T-helper 22 cell (primary cell): ENCODE results near the gene TIFAB.

Source experiments
- DNase-seq: peaks from one replicate; pipeline ENCODE4 v3.0.0-alpha.2; 2020; ENCODE audit warnings: low read depth

Gene TIFAB

DNA sequence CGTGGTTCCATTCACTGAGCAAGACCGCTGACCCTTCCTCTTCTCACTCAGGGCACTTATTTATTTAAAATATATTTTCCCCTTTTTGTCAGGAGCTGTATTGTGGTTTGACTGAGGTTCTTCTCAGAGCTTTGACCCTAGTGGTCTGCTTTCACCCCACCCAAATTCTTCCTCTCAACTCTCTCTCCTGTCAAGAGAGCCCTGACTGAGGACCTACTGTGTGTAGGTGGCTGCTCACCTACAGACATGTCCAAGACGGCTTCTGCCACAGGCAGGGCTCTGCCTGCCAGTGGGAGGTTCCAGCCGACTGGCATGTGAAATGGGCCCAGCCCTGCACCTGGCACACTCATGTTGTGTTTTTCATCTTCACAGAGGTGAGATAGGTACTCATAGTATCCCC is 10.2 kb downstream of the TIFAB start:
- DNase-seq = no peak

DNA sequence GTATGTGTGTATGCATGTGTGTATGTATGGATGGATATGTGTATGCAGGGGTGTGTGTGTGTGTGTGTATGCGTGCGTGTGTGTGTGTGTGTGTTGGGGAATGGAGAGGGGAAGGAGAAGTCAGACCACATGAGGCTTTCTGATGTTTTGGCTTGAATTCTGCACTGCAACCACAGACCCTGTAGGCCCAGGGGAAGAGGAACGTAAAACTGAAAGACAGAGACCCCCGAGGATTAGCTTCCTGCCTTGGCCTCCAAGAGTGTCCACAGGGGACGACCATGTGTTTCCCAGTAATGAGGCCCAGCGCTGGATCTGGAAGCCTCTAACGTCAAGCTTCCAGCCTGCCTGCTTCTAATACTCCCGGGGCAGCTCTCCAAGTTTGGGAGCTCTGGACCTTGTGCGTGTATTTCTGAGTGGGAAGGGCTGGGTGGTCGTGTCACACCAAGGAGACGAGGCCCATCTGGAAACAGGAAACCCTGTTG is 10.8 kb downstream of the TIFAB start:
- DNase-seq = no peak

DNA sequence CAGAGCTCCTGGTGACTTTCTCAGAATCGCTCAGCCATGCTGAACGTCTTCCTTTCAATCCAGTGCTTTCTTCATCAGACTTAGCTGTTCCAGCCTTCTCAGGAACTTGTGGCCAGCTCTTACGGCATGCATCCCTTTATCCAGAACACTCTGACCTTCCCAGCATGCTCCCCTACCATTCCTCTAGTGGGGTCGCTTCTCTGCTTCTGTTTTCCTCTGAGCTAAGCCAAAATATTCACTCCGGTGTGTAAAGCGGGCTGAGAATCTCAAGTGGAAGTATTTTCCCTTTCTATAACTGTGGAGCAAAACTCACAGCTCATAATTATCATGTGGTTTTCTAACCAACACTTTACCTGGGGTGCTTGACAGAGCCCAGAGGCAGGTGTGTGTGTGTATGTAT is 11.2 kb downstream of the TIFAB start:
- no peak for DNase-seq

DNA sequence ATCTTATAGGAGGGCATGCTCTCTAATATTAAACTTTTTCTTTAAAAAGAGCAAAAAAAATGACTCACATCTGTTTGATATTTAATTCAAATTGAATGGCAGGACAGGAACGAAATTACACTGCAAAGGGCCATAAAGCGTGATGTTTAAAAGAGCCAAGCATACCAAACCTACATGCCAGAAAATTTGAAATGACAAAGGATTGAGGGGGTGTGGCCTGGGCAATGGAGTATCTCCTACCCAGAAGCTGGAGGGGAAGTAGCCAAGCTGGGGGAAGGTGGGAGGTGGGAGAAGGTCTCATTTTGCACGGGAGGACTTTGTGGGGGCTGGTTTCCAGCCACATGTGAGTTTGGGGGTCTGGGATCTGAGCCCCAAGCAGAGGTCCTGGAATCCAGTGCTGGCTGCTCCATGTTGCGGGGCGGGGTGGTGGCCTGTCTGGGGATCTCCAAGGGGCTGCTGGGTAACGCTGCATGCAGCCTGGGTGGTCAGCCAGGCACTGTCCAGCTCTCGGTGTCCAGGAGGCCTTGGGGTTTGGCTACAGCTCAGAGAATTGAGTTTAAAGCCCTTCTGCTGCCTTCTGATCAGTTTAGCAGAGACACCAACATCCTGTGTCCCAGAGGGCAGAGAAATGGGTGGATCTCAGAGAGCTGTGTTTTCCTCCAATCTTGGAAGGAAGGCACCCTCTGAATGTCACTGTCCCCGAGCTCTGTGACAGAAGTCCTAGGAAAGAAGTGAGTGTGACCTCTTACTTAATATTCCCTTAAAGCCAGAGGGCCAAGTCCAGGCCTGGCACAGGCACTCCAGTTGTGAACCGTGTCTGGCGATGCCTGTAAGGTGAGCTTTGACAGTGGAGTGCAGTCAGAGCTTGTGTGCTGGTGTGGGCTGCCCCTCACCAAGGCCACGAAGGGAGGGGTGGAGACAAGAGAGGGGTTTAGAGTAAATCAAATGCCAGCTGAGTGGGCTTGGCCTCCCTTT is 12.6 kb downstream of the TIFAB start:
- DNase-seq = no peak

DNA sequence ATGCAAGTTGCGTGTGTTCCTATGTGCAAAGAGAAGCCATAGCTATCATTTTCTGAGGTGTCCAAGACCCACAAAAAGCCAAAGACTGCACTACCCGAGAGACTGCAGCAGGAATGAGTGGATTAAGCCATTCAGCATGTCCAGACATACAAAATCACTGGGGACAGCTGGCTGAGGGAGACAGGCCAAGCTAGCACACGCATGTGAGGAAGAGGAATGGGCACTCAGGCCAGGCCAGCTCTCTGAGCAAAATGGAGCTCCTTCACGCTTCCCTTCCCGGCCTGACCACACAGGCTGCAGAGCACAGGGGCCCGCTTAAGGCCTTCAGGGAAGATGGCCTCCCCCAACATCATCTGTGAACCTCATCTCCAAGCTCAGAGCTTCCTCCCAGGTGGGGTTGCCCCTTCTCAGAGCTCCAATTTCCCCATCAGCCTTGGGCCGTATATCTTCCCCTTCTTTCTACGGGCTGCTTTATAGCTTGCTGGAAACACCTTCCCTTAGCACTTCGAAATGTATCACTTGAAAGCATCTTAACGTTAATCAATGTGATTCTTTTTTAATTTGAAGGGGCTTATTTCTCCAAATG is 13.4 kb downstream of the TIFAB start:
- no peak for DNase-seq

DNA sequence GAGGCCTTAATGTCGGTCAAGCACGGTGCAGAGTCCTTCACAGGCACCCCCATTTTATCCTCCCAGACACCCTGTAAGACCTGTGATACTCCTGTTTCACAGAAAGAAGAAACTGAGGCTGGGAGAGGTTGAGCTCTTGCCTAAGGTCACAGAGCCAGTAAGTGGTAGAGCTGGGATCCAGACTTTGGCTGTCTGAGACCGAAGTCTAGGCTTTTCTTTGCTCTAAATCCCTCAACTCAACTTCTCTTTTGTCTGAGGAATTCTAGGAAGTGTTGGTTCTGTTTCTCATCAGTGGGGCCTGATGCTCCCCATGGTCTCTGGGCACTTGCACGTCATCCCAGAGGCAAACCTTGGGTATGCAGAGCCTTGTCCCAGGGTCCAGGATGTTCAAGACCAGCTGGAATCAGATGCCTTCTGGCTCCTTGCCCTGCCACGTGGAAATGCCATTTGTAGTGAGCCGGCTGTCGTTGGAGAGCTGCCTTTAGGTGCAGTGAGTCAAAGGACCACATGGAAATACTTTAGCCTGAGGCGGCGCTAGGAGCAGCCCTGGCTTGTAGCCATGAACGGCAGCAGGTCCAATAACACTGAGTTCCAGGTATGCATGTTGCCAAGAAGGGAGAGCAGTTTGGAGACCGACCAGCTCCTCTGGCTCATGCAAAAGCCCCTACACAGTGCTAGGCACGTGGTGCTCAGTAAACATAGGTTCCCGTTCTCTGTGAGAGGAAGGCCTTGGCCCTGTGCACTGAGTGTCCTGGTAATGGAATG is 14.2 kb downstream of the TIFAB start:
- DNase-seq = no peak

DNA sequence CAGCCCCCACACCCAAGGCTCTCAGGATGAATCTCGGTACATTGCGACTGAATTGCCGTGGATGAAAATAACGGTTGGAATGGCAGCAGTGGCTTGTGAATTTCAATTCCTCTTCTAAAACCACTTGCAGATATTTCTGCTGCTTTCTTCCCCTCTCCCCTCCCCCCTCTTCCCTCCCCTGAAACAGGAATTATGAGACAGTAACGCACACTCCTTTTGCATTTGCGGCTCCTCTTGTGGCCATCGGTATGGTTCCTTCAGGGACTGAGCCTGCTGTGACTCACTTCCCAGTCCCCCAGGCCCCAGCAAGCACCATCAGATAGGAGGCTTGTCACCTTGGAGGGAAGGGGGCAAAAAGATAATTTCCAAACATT is 14.7 kb downstream of the TIFAB start:
- no peak for DNase-seq

DNA sequence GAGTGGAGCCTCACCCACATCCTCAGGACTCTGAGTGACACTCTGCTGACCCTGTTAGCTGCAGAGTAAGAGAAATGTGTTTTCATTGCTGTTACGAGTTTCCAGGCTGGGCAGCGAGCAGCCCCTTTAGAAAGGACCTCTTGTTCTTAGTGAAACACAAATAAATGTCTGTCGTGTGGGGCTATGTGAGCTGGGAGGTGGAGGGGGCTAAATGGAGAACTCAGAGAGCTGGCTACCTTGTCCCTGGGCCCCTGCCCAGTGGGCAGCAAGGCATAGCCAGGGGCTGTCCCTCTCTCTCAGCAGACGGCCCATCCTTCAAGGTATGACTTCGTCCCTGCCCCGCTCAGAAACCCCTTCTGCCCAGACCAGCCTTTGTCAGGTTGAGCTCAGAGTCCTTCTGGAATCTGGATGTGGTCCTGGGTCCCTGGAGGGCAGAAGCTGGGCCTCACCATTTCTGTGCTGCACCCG is 15.2 kb downstream of the TIFAB start:
- no peak for DNase-seq

DNA sequence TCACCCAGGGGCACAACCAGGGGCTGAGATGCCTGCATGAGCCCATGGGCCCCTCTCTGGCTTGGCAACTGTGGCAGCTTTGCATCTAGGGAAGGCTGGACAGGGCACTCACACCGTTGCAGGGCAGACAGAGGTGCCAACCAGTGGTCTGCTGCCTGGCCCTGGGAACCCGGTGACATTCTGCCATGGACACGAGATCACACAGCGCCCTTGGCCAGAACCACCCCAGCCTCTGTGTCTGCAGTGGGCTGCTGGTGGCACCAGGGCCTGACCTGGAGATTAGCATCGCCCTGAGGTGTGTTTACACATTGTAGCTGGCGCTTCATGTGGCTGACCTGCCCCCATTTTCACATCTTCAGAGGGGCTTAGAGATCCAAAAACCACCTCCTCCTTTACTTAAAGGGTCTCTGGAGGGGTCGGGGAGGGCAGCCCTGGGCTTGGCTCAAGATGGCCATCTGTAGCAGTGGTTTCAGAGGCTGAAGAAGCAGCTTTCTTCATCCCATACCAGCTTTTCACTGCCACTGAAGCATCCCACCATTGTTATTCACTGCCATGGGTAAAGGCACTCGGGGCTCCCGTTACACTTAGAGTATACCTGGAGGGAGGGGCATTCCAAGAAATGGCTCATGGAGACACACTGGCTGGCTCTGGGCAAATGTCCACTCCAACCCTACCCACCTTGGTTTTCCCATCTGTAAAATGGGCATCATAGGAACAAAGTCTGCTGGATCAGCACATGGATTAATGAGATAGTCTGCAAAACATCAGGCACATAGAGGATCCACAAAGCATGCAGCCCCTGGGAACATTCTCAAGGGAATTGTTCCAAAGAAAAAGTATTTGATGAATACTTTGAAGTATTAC is 16.5 kb downstream of the TIFAB start:
- no peak for DNase-seq

DNA sequence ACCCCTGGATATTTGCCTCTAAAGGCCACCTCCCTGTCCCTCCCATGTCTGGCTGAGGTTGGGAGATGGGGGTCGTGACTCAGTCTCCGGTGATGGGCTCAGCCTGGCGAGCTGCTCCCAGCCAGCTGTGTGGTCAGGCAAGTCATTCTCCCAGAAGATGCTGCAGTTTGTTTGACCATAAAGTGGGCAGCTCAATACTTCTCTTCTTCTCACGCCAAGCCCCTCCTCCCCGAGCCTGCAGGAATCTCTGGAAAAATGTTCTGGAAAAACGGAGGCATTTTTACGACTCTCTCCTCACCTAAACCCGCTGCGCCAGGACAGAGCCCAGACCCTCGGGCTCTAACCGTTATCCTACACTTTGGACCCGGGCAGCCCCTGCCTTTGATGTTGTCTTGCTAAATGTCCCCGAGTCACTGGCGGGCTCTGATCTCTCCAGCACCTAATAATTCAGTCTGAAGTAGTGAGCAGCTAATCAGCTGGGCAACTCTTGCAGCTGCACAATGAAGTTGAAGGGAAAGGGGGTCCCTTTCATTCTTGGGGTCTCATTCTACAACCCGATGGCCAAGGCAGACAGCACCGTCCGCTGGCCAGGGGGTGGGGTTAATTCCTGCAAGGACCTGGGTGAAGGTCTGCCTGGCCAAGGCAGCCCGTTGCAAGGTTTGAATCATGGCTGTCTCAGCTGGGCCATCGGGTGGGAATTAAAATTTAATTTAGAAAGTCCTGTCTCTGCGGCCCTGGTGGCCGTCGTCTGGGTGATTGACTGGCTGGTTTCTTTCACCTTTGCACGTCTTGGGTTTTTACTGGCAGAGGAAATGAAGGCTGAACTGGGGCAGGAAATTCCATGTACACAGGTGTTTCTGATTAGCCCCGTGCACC is 17.3 kb downstream of the TIFAB start:
- no peak for DNase-seq

DNA sequence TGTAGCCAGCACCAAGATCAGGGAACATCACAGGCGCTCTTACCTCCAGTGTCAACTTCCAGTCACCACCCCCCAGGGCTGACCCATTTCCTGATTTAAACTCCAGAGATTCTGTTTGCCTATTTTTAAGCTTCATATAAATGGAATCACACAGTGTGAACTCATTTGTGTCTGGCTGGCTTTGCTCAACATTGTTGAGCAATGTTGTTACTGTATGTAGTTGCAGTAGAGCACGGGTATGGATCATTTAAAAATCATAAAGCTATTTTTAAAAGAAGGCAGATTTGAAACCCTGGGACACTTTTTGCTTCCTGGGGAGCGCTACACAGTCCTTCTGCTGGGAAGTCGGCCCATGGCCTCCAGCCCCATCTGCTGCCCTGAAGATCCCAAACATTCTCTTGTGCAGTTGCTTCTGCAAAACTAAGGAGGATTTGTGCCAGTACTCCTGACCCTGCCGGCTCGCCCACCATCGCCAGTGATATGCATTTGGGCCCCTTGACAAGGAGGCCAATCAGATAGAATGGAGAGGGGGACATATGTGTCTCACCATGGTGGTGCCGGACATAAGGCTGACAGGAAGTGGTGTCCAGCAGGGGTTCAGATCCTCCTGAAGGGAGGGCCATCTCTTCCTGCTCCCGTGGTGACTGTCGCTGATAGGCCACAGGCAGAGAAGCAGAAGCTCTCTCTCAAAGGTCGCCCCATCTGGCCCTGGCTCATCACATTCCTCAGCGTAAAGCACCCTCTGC is 18.3 kb downstream of the TIFAB start:
- DNase-seq = no peak

DNA sequence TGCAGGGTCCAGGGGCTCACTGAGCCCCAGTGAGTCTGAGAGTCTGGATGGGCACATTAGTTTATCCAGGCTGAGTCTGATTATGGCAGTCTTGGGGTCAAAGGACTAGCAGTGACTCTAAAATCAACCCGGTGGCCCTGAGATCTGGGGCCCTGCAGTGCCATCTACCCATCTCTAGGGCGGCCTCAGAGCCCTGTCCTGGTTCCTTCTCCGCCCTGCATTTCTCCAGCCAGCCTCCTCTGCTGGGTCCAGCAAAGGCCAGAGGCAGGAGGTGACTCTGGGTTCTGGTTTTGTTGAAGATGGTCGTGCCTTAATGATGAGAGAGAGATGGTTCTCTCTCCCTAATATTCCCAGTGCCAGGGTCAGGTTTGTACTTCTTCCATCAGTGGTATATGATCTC is 20.0 kb downstream of the TIFAB start:
- DNase-seq = no peak

DNA sequence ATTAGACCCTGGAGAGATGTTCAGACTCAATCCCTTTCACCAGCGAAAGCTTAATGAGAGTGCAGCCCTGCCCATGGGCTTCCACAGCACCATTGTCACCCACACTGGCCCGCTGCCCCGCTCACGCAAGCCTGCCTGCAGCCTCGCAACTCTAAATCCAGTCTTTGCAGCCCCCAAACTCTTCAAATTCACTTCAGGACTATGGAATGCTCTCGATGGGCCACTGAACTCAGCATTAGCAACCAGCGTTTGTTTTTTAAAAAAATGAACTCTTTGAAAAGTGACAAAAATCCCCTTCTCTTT is 22.1 kb downstream of the TIFAB start:
- no peak for DNase-seq

DNA sequence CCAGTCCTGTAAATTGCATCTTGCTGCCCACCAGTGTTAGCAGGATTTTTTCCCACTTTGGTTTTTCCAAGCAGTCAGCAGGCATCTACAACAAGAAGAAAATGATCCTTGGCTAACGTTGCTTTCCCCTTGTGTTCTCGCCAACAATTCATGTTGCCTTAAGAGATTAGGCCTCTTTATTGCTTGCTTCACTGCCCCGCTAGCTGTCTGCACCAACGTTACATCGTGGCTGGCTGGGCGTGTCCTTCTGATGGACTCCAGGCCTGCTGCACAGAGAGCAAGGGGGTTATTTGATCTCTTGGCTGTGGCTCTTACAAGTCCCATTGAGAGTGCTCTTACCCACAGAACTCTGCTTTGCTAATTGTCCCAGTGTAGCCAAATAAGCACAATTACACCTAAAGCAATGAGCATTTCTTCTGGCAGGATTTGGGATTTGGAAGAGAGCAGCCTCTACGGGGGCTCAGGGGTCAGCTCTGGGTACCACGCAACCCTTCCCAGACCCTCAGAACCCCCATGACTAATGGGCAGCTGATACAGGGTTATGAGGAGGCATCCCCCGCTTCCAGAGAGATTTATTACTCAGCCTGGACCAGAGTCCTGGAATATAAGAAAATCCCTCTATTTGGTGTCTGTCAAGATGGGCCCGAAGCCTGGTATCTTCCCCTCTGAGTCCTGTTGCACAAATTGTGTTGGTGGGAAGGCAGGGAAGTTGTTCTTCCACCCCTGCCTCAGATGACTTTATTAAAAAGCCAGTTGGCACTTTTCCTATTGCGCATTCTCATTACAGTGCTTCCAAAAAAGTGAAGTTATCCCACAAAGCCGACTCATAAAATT is 22.6 kb downstream of the TIFAB start:
- no peak for DNase-seq

DNA sequence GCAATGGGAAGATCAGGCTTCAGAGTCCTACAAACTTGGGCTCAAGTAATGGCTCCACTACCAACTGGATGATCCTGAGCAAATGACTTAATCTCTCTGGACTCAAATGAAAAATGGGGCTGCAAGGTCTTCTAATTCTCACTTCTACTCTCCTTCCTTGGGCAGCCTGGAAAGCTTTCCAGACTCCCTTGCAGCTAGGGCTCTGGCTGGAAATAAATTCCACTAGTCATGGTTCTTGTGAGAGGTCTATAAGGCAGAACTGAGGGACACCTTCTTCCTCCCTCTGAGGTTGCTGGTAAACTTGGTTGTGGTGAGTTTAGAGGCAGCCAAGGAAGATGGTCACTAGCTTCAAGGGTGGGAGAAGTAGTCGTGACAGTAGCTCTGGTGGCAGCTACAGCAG is 23.6 kb downstream of the TIFAB start:
- DNase-seq = no peak

DNA sequence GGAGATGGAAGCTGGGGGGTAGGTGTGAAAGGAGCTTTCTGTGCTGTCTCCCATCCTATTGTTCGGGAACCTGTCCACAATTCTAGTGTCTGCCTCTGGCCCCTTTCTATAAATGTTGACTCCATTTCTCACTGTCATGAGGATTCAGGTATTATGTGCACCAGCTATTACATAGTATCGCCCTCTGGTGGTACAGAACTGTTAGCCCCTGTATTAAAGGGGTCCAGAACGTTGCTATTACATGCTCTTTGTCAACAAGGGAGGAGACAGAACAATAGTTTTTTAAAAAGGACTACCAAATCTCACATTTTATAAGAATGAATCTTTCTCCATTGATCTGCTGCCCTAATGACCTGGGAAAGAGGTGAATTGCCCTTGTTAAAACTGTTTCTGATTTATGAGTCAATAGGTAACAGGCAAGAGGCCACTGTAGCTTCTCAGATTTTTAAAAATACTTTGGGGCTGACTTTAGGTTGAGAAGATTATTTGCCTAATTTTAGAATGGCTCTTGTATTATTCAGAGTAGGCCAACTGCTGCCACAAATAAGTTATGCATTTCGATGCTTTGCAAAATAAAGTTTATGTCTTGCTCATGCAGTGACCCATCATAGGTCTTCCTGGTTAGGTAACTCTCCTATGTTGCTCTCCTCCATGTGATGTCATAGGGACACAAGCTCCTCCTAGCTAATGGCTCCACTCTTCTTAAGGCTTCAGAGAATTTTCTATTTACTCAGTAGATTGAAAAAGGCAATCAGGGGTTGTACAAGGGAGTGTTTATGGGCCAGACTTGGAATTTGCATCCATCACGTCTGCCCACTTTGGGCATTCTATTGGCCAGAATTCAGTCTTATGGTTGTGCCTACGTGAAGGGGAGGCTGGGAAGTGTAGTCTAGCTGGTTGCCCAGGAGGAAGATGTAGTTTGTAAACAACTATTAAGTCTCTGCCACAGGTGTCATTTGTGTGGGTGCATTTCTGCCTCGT is 25.8 kb downstream of the TIFAB start:
- no peak for DNase-seq

DNA sequence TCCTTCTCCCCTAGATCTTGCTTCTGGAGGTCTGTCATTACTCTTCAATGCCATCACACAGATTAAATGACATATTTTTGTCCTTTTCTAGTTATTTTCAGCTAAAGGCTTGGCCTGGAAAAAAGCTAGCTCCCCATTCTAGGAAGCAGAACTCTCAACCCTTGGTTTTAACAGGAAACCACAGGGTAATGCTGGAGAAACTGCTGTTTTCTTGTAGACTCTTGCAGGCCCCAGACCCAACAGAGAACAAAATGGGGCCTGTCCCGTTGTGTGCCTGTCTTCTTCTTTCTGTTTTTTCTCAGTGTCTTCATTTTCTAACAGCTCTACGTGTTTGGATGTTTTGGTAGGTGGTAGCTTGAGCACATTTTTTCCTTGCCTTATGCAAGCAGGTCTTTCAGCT is 26.5 kb downstream of the TIFAB start:
- no peak for DNase-seq

DNA sequence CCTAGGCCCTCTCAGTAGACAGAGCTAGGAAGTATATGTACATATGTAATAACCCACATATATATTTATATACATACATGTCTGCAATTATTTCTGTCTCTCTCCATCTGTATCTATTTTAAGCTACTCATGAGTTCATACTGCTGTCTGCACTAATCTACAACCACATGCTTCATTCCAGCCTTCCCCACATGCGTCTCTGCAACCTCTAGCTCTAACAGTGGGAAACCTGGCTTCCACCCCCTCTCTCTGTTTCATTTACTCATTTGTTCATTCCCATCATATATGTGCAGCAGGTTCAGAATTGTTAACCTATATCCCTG is 28.3 kb downstream of the TIFAB start:
- DNase-seq = no peak
